ENCODE measurements around the gene RASSF1.
"Not testable (repeated sequence)": the region's sequence is repeated elsewhere in the genome, so short reads cannot be mapped to it uniquely, and the experiment has no call there.

Gene RASSF1

DNA sequence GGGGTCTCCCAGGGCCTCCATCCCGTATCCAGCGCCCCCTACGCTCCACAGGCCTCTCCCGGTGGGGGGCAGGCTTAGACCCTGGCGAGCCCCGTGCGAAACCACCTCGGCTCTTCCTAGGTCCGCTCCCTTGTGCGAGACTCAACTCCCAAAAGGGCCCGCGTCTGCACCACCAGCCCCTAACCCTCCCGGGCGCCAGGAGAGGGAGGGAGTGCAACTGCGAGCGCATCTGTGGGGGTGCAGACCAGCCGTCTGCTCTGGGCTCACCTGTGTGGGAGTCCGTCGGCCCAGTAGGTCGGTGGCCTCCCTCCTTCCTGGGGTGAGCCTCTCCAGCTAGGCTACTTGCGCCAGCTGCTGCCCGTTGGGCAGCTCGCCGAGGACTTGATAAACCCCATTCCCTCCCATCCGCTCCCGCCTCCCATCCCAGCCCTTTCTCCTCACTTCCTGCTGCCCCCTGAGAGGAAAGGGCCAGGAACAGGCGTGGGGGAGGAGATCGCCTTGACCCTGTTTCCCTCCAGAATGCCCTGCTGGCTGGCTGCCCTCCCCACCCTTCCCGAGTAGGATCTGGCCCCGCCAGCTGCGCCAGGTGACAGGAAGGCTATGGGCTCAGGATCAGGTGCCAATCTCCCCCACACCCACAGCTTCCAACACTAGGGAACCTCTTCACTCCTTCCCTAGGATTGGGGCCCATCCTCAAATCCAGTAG, 18.1 kb downstream of the RASSF1 start, which contains the start of gene HYAL2:
Gene HYAL2 (minus strand): TSS at position 360 of the 706 bp plus-strand sequence. CDS start 2,256 bp downstream, outside the sequence.
- peak; percentile 54 to 74 for DNase-seq

GRCh38 chr3:50322115-50322385, 18.6 kb downstream of the RASSF1 start:
- DNase-seq: no peak

DNA sequence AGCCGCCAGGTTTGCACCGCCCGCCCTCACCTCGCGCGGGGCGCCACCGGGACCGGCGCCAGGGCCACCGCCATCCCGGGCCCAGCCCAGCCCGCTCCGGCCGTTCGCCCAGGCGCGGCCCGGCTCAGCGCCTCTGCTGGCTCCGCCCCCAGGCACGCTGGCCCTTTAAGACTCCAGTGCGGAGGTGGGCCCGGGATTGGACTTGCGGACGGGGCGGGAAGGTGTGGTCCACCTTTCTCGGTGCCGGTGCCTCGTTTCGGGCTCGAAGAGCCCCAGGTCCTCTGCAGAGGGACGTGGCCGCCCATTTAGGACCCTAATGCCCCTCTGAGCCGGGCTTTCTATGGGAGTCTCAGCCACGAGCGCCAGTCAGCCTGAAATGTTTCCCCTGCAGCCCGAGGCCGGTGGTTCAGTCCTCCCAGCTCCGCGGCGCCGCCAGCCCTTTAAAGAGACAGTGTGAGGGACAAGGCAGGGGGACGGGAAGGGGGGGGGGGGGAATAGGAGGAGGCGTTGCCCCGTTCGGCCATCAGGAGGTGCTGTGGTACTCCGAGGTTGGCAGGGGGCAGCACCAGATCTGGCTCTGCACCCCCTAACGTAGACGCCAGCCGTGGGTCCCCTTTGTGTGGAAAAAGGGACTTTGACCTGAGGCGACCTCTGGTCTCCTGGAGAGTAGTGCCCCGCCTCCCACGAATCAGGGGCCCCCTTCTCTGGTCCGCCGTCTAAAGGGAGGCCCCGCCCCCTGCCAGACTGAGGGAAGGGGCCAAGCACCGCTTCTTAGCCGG, 19.1 kb downstream of the RASSF1 start:
- DNase-seq: peak; percentile 79 to 88

DNA sequence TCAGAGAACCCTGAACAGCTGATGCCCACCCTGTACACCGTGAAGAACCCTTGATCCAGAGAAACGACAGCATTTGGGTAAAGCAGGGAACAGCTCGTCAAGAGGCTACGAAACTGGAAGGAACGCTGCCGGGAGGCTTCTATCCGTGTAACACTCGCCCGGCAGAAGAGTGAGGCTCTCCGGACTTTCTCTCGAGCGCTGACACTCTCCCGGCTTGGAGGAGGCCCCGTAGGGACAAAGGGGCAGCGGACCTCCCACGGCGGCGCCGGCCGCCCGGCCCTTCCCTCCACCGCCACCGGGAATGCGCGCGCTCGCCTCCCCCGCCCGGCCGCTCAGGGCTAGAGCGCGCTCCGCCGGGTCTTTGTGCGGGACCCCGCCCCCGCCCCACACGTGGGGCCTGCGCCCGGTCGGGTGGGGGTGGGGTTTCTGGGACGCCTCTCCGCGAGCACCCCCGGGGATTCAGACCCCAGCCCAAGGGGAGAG, 19.7 kb downstream of the RASSF1 start:
- peak; percentile 62 to 72 for DNase-seq

DNA sequence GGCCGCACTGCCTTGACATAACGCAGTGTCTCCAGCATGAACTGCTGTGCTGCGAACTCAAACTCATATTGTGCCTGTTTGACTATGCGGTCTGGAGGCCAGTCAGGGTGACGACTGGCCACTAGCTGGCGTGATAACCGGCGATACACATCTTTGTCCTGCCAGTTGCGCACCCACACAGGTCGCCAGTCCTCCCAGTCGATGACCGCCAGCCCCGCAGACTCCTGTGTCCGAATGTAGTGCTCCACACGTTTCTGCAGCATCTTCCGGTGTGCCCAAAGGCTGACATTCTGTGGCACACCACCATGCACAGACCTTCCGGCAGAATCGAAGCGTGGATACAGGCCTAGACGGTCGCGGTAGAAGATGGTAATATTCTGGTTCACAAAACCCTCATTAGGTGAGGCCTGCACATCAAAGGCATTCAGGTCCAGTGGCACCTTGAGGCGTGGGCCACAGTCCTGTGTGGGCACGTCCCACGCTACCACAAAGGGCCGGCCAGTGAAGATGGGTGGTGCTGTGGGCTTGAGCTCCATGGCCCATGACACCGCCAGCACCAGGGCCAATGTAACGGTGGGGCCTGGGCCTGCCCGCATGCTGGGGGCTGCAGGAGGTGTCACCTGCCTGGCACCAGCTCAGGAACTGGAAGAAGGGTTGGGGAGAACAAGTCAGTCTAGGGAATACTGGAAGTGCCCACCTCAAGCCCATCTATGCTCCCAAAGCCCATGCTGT, 20.6 kb downstream of the RASSF1 start:
- DNase-seq: no peak

DNA sequence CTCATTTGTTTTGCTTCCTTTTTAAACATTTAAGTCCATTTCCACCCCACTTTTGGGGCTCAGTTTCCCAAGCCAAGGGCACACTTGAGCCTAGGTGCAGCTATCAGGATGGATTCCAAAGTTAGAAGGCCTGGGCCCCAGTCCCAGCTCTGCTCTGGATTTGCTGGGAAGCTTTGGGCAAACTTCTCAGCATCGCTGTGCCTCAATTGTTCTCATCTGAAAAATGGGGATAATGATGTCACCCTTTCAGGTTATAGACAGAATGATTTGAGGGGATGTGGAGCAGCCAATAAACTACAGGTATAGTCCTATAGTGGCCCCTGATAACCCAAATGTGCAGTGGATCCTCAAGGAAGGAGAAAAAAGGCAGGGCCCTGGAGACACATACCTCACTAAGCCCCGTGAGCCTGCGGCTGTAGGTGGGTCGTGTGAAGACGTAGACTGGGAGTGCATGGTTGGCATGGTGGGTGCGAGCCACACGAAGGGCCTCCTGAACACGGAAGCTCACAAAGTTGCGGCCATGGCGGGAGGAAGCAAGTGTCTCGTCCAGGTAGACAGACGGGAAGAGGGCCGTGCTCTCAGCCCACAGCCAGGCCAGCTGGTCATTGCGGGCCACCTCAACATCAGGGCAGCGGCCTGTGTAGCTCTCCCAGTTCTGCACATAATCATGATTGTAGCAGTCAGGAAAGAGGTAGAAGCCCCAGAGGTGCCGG, 21.3 kb downstream of the RASSF1 start:
- no peak for DNase-seq

GRCh38 chr3:50318615-50319014, 22.0 kb downstream of the RASSF1 start:
- no peak for DNase-seq

- no peak for DNase-seq
These were observed 22.5 kb downstream of the RASSF1 start for GRCh38 chr3:50318163-50318562.

- no peak for DNase-seq
These were observed 23.3 kb downstream of the RASSF1 start for GRCh38 chr3:50317300-50317699.

DNA sequence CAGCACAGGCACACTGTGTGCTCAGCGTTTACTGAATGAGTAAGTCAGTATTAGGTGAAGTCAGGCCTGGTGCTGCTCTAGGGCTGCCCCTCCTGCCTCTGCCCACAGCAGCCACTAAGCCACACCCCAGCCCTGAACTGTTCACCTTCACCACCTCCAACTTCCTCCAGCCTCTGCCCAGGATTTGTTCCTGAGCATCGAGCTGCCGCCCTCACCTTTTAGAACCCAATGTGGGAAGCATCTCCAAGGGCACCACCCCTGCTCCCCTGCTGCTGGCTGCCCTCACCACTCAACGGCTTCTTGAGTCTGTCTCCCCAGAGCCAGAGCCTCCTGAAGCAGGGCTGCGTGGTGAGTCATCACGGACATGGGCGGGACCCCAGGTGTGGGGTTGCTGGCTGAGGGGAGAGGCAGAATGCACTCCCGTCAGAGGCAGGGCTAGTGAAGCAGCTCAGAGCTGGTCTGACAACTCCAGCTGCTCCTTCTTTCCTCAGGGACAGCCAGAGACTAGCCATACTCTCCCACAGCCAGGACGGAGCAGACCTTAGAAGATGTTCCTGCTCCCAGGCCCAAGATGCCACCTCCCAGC, 23.9 kb downstream of the RASSF1 start:
- no peak for DNase-seq

GRCh38 chr3:50314816-50315215, 25.8 kb downstream of the RASSF1 start:
- DNase-seq: no peak

DNA sequence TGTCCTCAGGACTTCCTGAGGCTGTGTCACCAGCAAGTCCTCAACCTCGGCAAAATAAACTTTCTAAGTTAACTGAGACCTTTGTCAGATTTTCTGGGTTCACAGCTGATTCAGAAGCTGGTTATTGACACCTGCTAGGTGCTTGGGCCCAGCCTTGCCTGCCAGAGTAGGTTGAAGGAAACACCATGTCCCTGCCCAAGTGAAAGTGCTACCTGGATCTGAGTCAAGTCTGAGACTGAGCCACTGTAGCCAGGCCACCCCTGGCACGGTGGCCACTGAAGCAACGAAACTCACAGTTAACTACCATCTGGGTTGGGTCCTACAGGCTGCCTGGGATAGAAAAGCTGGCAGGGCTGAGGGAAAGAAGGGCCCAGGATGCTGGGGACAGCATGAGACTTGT, 26.3 kb downstream of the RASSF1 start:
- no peak for DNase-seq

- DNase-seq: not testable (repeated sequence)
These were observed 28.6 kb downstream of the RASSF1 start for GRCh38 chr3:50312041-50312440.

DNA sequence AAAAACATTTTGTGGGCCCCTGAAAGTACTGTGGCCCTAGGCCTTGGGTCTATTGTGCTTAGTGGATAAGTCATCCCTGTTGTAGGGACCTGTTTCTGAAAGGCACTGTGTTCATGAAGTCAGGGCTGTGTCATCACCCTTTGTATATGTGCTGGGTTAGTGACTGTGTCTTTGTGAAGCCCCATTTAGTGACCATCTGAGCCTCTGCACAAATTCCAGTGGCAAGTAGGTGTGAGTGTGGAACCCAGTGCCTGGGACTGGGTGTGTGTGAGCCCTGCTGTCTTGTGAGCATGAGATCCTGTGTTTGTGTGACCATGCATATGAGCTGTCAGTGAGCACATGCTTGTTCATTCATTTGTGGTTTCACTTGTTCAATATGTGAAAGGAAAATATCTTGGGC, 36.0 kb downstream of the RASSF1 start:
- no peak for DNase-seq

GRCh38 chr3:50303013-50303815, 37.4 kb downstream of the RASSF1 start, which contains the start of gene HYAL1:
Gene HYAL1 (minus strand): TSS chr3:50303574. CDS start chr3:50302956, 618 bp downstream.
- DNase-seq: no peak

DNA sequence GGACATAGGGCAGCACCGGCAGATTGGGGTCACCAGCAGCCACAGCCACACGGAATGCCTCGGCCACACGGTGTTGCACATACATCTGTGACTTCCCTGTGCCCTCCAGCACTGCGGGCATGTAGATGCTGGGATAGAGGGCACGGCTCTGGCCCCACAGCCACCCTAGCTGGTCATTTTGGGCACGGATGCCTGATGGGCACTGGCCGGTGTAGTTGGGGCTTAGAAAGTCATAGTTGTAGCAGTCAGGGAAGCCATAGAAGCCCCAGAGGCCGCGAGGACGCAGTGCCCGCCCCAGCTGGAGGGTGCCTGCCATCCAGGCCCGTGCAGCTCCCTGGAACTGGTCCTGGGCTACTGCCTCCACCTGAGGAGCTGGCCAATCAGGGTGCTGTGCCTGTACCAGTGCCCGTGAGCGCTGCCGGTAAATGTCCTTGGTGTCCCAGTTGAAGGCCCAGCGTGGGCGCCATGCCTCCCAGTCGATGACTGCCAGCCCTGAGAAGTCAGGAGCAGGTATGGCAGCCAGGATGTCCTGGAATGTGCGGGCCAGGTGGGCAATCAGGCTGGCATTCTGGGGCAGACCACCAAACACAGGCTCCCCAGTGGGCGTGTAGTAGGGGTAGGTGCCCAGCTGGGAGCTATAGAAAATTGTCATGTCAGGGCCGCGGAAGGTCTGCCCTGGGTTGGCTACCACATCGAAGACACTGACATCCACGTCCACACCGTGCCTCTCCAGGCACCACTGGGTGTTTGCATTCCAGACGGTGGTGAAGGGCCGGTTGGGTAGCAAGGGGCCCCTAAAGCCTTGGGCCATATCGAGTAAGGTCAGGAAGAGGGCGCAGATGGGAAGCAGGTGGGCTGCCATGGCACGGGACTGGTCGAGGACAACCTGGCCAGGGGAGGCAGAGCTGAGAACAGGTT, 38.3 kb downstream of the RASSF1 start:
- DNase-seq: no peak

GRCh38 chr3:50300681-50301254, 39.9 kb downstream of the RASSF1 start:
- no peak for DNase-seq

GRCh38 chr3:50299929-50300680, 40.5 kb downstream of the RASSF1 start:
- DNase-seq: peak in 1 of 2 experiments; percentile 7

DNA sequence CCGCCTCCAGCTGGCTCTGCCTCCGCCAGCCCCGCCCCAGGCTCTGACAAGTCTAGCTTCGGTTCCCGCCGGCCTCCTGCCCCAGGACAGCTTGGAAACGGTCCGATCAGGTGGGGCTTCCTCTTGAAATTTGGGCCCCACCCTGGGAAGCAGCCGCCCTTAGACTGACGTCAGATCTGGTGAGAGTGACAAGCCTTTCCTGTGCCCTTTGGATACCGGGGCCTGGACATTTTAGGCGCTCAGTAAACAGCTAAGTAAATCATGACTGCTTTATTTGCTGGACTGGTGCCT, 41.1 kb downstream of the RASSF1 start:
- no peak for DNase-seq
